Heart left ventricle (tissue), 13 donors: ENCODE results near the gene STAG1.

Source experiments
- POLR2A ChIP-seq, 2 donors: fragments of 450-650 bp; IDR thresholded peaks; one replicate each; pipeline ENCODE4 v1.6.1; 2017; ENCODE audit warnings: antibody characterized with exemption in 2 of 2, mild to moderate bottlenecking in 2 of 2, moderate library complexity in 2 of 2
- TF ChIP-seq, protein P1 (sequence below), 12 donors: fragments of 200-600 bp; sonication (generic) in 4 of 12; IDR thresholded peaks; one replicate each; pipeline versions ENCODE4 v1.5.0 to v1.8.0; 2018 to 2022; ENCODE audit warnings: antibody characterized with exemption in 12 of 12, mild to moderate bottlenecking in 5 of 12
- donor health status: ischemic (EF 13 %, LVEDD 7.1; RV severe dilation, severe dysfunction).
- donor health status: DM: no; HTN: yes; CAD: no.
- donor health status: DM: no; HTN: no; CAD: no.
- donor health status: ischemic (EF 25% LVEDD 6.9; RV normal size, moderate dysfunction).
- donor health status: ischemic (EF 25% LVEDD 5.7; RV mildly dilated, moderate dysfunction).
- donor health status: ischemic (EF 35%, LVEDD 5.7; RV mildly dilated, moderate dysfunction).
- donor health status: nonischemic (EF 11% LVEDD 7.7; RV severe dilation, severe dysfunction).
- donor health status: DM: yes; HTN: yes; CAD: no.
- donor health status: PGD.
- donor health status: ischemic (EF 29% LVEDD 5.4; RV normal size, mild dysfunction).
- donor health status: nonischemic (EF 23%, LVEDD 6.1; RV moderate dilation, normal function).

- TF ChIP-seq, protein P1, sequence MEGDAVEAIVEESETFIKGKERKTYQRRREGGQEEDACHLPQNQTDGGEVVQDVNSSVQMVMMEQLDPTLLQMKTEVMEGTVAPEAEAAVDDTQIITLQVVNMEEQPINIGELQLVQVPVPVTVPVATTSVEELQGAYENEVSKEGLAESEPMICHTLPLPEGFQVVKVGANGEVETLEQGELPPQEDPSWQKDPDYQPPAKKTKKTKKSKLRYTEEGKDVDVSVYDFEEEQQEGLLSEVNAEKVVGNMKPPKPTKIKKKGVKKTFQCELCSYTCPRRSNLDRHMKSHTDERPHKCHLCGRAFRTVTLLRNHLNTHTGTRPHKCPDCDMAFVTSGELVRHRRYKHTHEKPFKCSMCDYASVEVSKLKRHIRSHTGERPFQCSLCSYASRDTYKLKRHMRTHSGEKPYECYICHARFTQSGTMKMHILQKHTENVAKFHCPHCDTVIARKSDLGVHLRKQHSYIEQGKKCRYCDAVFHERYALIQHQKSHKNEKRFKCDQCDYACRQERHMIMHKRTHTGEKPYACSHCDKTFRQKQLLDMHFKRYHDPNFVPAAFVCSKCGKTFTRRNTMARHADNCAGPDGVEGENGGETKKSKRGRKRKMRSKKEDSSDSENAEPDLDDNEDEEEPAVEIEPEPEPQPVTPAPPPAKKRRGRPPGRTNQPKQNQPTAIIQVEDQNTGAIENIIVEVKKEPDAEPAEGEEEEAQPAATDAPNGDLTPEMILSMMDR (IDR thresholded peaks at IDR 0.05), result no peak
- TF ChIP-seq POLR2A (IDR thresholded peaks at IDR 0.05), result no peak
Measured at GRCh38 chr3:136513367-136513766, 238.8 kb downstream of the STAG1 start.
